Measurements from ENCODE around the gene NXF2B. TPM values are rescaled to one million over a fixed set of nuclear protein-coding genes. Genes with fewer than 3 reads are reported as not detected.

Gene NXF2B
- total and polyA plus RNA-seq, 10 donors, result not detected

DNA sequence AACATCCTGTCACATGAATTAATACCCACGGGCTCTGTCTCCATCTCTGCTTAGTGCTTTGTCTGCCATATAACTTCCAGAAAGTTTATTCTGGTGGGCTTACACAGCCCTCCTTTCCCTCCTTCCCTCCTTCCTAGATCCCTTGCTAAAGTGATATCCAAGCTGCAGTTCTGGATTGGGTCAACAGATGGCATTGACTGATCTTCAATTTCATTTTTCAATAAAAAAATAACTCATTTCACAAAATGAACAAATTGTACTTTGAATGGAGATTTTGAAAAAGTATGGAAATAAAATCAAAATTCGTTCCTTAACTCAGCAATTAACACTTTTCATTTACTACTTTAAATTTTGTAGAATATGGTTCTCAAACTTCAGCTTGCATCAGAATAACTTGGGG, 97.9 kb downstream of the NXF2B start:
- no peak for TF ChIP-seq POLR2A (IDR thresholded peaks at IDR 0.05)
- no peak for TF ChIP-seq POLR2AphosphoS5 (IDR thresholded peaks at IDR 0.05)
- no peak for TF ChIP-seq CTCF (IDR thresholded peaks at IDR 0.05 in 8 of 11, conservative IDR thresholded peaks at IDR 0.05 in 3 of 11)
- Histone ChIP-seq H3K36me3 (no peaks in the 10 kb centered on the region), H3K27me3 (replicated peaks in 1 of 7) (peaks cover 0 to 7% (median 0%) of the 10 kb centered on the region in 7 donors), H3K4me3 (no peak overlapping the region), H3K9me3 (no peaks in the 10 kb centered on the region), H3K27ac (no peak overlapping the region), H3K4me1 (no peaks in the 10 kb centered on the region)
- WGBS, 5 donors, result 17 to 52% (median 37%) methylated on average over 2 of the region's 2 CpGs
- no peak for DNase-seq
- intact Hi-C loops (cut with DNase I; ENCODE audit: low total_unique reads), result no loop called here

DNA sequence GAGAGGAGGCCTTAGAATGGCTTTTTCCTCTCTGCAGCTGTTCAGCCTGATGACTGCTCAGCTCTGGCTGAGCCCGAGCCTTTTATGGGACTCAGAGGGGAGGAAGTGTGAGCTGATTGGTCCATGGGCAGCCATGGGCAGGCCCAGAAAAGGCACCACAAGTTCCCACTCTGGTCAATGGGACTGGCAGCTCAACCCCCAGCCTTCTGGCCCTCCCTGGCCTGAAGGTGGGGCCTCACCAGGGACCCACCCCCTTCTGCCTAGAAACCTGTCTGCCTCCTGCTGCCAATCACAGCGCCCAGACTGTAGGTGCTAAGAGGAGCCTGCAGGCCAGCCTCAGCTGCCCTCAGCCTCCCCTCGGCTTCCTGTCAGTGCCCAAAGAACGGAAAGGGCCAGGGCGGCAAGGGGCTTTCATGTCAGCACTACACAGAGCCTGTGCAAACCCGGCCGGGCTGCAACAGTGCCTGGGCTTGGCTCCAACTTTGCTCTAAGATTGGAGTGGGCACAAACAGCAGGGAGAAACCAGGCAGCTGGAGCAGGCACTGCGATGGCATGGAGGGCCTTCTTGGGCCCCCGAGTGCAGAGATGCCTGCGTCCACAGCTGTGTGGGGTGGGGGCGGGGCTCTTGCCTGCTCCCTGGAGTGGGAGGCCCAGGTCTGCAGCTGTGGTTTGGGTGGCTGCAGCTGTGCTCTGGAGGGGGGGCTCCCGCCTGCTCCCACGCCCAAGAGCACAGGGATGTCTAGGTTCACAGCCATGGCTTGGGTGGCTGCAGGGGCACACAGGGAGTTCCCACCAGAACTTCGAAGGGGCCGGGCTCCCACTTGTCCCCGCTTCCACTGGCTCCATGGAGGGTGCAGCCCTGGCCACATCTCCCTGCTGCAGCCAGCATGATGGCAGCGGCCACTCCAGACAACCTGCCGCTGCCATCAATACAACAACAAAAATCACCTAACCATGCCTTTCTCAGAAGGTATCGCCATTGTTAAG, 100.2 kb downstream of the NXF2B start:
- Histone ChIP-seq H3K4me3 (no peak overlapping the region), H3K4me1 (no peaks in the 10 kb centered on the region), H3K27me3 (replicated peaks in 1 of 7) (peaks cover 0 to 5% (median 0%) of the 10 kb centered on the region in 7 donors), H3K9me3 (no peaks in the 10 kb centered on the region), H3K36me3 (no peaks in the 10 kb centered on the region), H3K27ac (no peak overlapping the region)
- peak; percentile 66 for DNase-seq
- TF ChIP-seq POLR2A (IDR thresholded peaks at IDR 0.05) (no peak), CTCF (IDR thresholded peaks at IDR 0.05 in 8 of 11, conservative IDR thresholded peaks at IDR 0.05 in 3 of 11) (no peak), POLR2AphosphoS5 (IDR thresholded peaks at IDR 0.05) (no peak)
- intact Hi-C loops (cut with DNase I; ENCODE audit: low total_unique reads), result no loop called here
- WGBS, 5 donors, result 71 to 98% (median 79%) methylated on average over 4 to 19 of the region's 19 CpGs

DNA sequence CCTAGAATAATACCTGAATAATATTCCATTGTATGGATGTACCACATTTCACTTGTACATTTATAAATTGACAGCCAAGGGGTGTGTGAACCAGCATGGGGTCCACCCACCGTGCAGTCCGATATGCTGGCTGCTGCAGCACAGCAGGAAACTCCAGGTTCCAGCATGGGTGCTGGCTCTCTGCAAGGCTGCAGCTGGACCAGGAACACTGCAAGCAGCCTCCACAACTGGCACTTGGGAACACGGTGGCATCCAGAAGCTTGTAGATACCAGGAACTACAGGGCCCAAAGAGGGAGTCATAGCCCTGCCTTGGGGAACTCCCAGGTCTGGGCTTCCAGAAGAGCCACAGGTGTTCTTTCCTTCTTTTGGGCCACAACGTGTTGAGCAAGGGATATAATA, 101.6 kb downstream of the NXF2B start:
- no peak overlapping the region for H3K27ac ChIP-seq

More for the DNA sequence above, 101.6 kb downstream of the NXF2B start:
- peaks cover 0 to 5% (median 0%) of the 10 kb centered on the region in 7 donors for H3K27me3 ChIP-seq (replicated peaks in 1 of 7)
- no peak for TF ChIP-seq POLR2A (IDR thresholded peaks at IDR 0.05)
- no peak for TF ChIP-seq CTCF (IDR thresholded peaks at IDR 0.05 in 8 of 11, conservative IDR thresholded peaks at IDR 0.05 in 3 of 11)
- DNase-seq, result peak; percentile 32
- H3K4me3 ChIP-seq, result no peak overlapping the region
- H3K9me3 ChIP-seq, result no peaks in the 10 kb centered on the region
- WGBS, 5 donors, result 53 to 88% (median 75%) methylated on average over 3 to 4 of the region's 4 CpGs
- H3K4me1 ChIP-seq, result no peaks in the 10 kb centered on the region
- no peaks in the 10 kb centered on the region for H3K36me3 ChIP-seq
- intact Hi-C loops (cut with DNase I; ENCODE audit: low total_unique reads), result no loop called here

Other genes starting within 250 kb of the NXF2B start
- not detected for gene TCP11X1, start 224.7 kb downstream of the NXF2B start, total RNA-seq
- not detected for gene TCP11X1, start 224.7 kb downstream of the NXF2B start, polyA plus RNA-seq
- not detected for gene NXF2, start 192.8 kb downstream of the NXF2B start, total RNA-seq
- gene NXF2, start 192.8 kb downstream of the NXF2B start, polyA plus RNA-seq, result not detected
- gene TCP11X2, start 31.8 kb upstream of the NXF2B start, total RNA-seq, result not detected
- not detected for gene TCP11X2, start 31.8 kb upstream of the NXF2B start, polyA plus RNA-seq
- 1 to 10 TPM in 1 of 7 donors, under 1 TPM in 1, not detected in 5; 0.57 to 3.0 TPM for gene TMSB15A, start 76.7 kb upstream of the NXF2B start, total RNA-seq
- 1 to 10 TPM in 2 of 3 donors, under 1 TPM in 1; 0.70 to 1.8 (median 1.0) TPM for gene TMSB15A, start 76.7 kb upstream of the NXF2B start, polyA plus RNA-seq
- gene ARMCX5, start 159.5 kb upstream of the NXF2B start, total RNA-seq, result 10 to 100 TPM in 3 of 7 donors, 1 to 10 TPM in 4; 6.8 to 19.1 (median 9.2) TPM
- gene ARMCX5, start 159.5 kb upstream of the NXF2B start, polyA plus RNA-seq, result 1 to 10 TPM; 5.3 to 6.1 (median 5.7) TPM
- gene GPRASP1, start 211.5 kb upstream of the NXF2B start, total RNA-seq, result 10 to 100 TPM in 6 of 7 donors, 1 to 10 TPM in 1; 9.5 to 20.5 (median 13.8) TPM
- 1 to 10 TPM; 3.0 to 7.3 (median 7.2) TPM for gene GPRASP1, start 211.5 kb upstream of the NXF2B start, polyA plus RNA-seq